Cardiac muscle cell (in vitro differentiated cells and primary cell): Measurements from ENCODE around the gene ANKRD33B. TPM values are rescaled to one million over a fixed set of nuclear protein-coding genes. Genes with fewer than 3 reads are reported as not detected.
"Not testable (repeated sequence)": the region's sequence is repeated elsewhere in the genome, so short reads cannot be mapped to it uniquely, and the experiment has no call there.

Source experiments
- DNase-seq, 2 donors: peaks; one replicate each; pipeline versions ENCODE4 v3.0.0 to v3.0.0-alpha.2; 2010 to 2017; ENCODE audit warnings: low read depth in 1 of 2, low spot score in 1 of 2
- H3K27ac ChIP-seq: fragments of 200-600 bp; sonication (generic); 2 replicates; pipeline ENCODE4 v1.5.1; 2016
- H3K27me3 ChIP-seq: fragments of 200-600 bp; sonication (generic); 2 replicates; pipeline ENCODE4 v1.6.0; 2016; ENCODE audit warnings: control low read depth
- H3K36me3 ChIP-seq: fragments of 200-600 bp; sonication (generic); 2 replicates; pipeline ENCODE4 v1.5.1; 2016; ENCODE audit warnings: control low read depth
- H3K4me1 ChIP-seq: fragments of 200-600 bp; sonication (generic); 2 replicates; pipeline ENCODE4 v1.8.1; 2017; ENCODE audit warnings: low read depth, mild to moderate bottlenecking, mixed run types
- H3K4me3 ChIP-seq: fragments of 200-600 bp; sonication (generic); 2 replicates; pipeline ENCODE4 v1.5.1; 2016; ENCODE audit warnings: mild to moderate bottlenecking
- H3K9me3 ChIP-seq: fragments of 200-600 bp; sonication (generic); 2 replicates; pipeline ENCODE4 v1.5.1; 2017; ENCODE audit warnings: low read depth, mild to moderate bottlenecking, control low read depth
- CTCF ChIP-seq: IDR thresholded peaks from 2 replicates; pipeline ENCODE4 v1.5.1; 2012; ENCODE audit warnings: low read depth, mild to moderate bottlenecking, low read length
- polyA plus RNA-seq: library from polyadenylated mRNA; unstranded; fragments of >200 nt; fragmentation: Nextera tagmentation; extraction: Ambion mirVana; gene quantifications from 2 replicates; pipeline ENCODE4 v1.2.1, GENCODE V29; 2016
- total RNA-seq: library from RNA; depleted of rRNA; stranded (reverse); fragments of >200 nt; gene quantifications from 2 replicates; pipeline ENCODE4 v1.2.3, GENCODE V29; 2016

ANKRD33B gene
- total and polyA plus RNA-seq, 2 experiments from 2014 or later, result 5.7 to 14.8 TPM

- DNase-seq, result no peak
- H3K36me3 ChIP-seq, result no peaks in the 10 kb centered on the region
- H3K9me3 ChIP-seq, result no peaks in the 10 kb centered on the region
- TF ChIP-seq CTCF, result no peak
- H3K27ac ChIP-seq, result peak overlapping the region; percentile 71
- no peaks in the 10 kb centered on the region for H3K27me3 ChIP-seq
- peaks cover 21% of the 10 kb centered on the region for H3K4me1 ChIP-seq
- H3K4me3 ChIP-seq, result no peak overlapping the region
Observed at GRCh38 chr5:10602031-10602806, 38.3 kb downstream of the ANKRD33B start.

GRCh38 chr5:10604975-10605374 is 41.1 kb downstream of the ANKRD33B start:
- no peak overlapping the region for H3K4me3 ChIP-seq
- DNase-seq, result no peak
- no peaks in the 10 kb centered on the region for H3K27me3 ChIP-seq
- no peaks in the 10 kb centered on the region for H3K36me3 ChIP-seq
- H3K9me3 ChIP-seq, result no peaks in the 10 kb centered on the region
- H3K4me1 ChIP-seq, result peaks cover 39% of the 10 kb centered on the region
- no peak for TF ChIP-seq CTCF
- peak overlapping the region; percentile 32 for H3K27ac ChIP-seq

- H3K4me1 ChIP-seq, result peaks cover 32% of the 10 kb centered on the region
- H3K27me3 ChIP-seq, H3K4me3 ChIP-seq, DNase-seq, H3K36me3 ChIP-seq, H3K9me3 ChIP-seq: not testable (repeated sequence)
- peak overlapping the region; percentile 94 for H3K27ac ChIP-seq
Observed at GRCh38 chr5:10606632-10607022, 42.8 kb downstream of the ANKRD33B start.

GRCh38 chr5:10607023-10607665 is 43.3 kb downstream of the ANKRD33B start:
- H3K4me1 ChIP-seq, result peaks cover 26% of the 10 kb centered on the region
- DNase-seq, result peak; percentile 46 to 90
- H3K36me3 ChIP-seq, result no peaks in the 10 kb centered on the region
- peak overlapping the region; percentile 7 for H3K4me3 ChIP-seq
- peak overlapping the region; percentile 94 for H3K27ac ChIP-seq
- H3K9me3 ChIP-seq, result no peaks in the 10 kb centered on the region
- TF ChIP-seq CTCF, result no peak
- H3K27me3 ChIP-seq, result no peaks in the 10 kb centered on the region

GRCh38 chr5:10607666-10608073 is 43.8 kb downstream of the ANKRD33B start:
- H3K27ac ChIP-seq, result peak overlapping the region; percentile 94
- peak; percentile 68 to 89 for DNase-seq
- peak; percentile 45 for TF ChIP-seq CTCF
- H3K36me3 ChIP-seq, result no peaks in the 10 kb centered on the region
- H3K9me3 ChIP-seq, result no peaks in the 10 kb centered on the region
- H3K4me3 ChIP-seq, result peak overlapping the region; percentile 7
- peaks cover 25% of the 10 kb centered on the region for H3K4me1 ChIP-seq
- no peaks in the 10 kb centered on the region for H3K27me3 ChIP-seq

GRCh38 chr5:10608081-10608480 is 44.2 kb downstream of the ANKRD33B start:
- peaks cover 25% of the 10 kb centered on the region for H3K4me1 ChIP-seq
- not testable (repeated sequence) for H3K4me3 ChIP-seq, H3K9me3 ChIP-seq, H3K36me3 ChIP-seq, DNase-seq, H3K27me3 ChIP-seq
- peak overlapping the region; percentile 94 for H3K27ac ChIP-seq
